Neuronal stem cell (in vitro differentiated cells): ENCODE results near the gene TIMP3.
A peak's percentile ranks its signal among the peaks of the same experiment; 100 is the strongest.

Source experiments
- DNase-seq: peaks from one replicate; pipeline ENCODE4 v3.0.0-alpha.2; 2013; ENCODE audit warnings: low spot score
- H2AFZ ChIP-seq: one replicate; pipeline ENCODE4 v1.6.1; 2013; ENCODE audit warnings: mild to moderate bottlenecking, low read length, inconsistent platforms
- H2AK5ac ChIP-seq: 2 replicates; pipeline ENCODE4 v1.6.1; 2013; ENCODE audit warnings: low read depth, mild to moderate bottlenecking, inconsistent platforms, low read length, moderate library complexity, mixed read lengths
- H2BK120ac ChIP-seq: 2 replicates; pipeline ENCODE4 v1.6.1; 2013; ENCODE audit warnings: low read depth, mild to moderate bottlenecking, inconsistent platforms, low read length, moderate library complexity, mixed read lengths
- H2BK12ac ChIP-seq: one replicate; pipeline ENCODE4 v1.6.1; 2013; ENCODE audit warnings: low read length, inconsistent platforms
- H2BK15ac ChIP-seq: 2 replicates; pipeline ENCODE4 v1.6.1; 2013; ENCODE audit warnings: mild to moderate bottlenecking, low read length, inconsistent platforms, mixed read lengths
- H2BK5ac ChIP-seq: one replicate; pipeline ENCODE4 v1.6.1; 2013; ENCODE audit warnings: inconsistent platforms, mild to moderate bottlenecking, low read length, moderate library complexity
- H3K14ac ChIP-seq: one replicate; pipeline ENCODE4 v1.6.1; 2013; ENCODE audit warnings: low read length, inconsistent platforms
- H3K18ac ChIP-seq: 2 replicates; pipeline ENCODE4 v1.6.1; 2013; ENCODE audit warnings: low read length, inconsistent platforms
- H3K23ac ChIP-seq: 2 replicates; pipeline ENCODE4 v1.6.1; 2013; ENCODE audit warnings: low read depth, mild to moderate bottlenecking, mixed read lengths, low read length, inconsistent platforms; ENCODE audit not compliant: poor library complexity
- H3K27ac ChIP-seq: replicated peaks from 3 replicates; pipeline ENCODE4 v1.5.1; 2013; ENCODE audit warnings: low read length, inconsistent platforms
- H3K27me3 ChIP-seq, 3 experiments: 2 replicates each; pipeline ENCODE4 v1.6.1; 2013; ENCODE audit warnings: low read length in 3 of 3, mild to moderate bottlenecking in 2 of 3, inconsistent platforms in 1 of 3, low read depth in 1 of 3, mixed read lengths in 1 of 3, moderate library complexity in 1 of 3; ENCODE audit not compliant: control insufficient read depth in 3 of 3, insufficient read depth in 3 of 3
- H3K36me3 ChIP-seq, 2 donors: replicated peaks in 1 of 2; 2 replicates each; pipeline ENCODE4 v1.6.1; 2013; ENCODE audit warnings: low read length in 2 of 2; ENCODE audit not compliant: control insufficient read depth in 2 of 2, insufficient read depth in 2 of 2
- H3K4ac ChIP-seq: 2 replicates; pipeline ENCODE4 v1.6.1; 2013; ENCODE audit warnings: inconsistent platforms, mild to moderate bottlenecking, low read length, moderate library complexity
- H3K4me1 ChIP-seq, 2 donors: 1 replicate in 1 of 2; 2 replicates in 1 of 2; pipeline ENCODE4 v1.6.1; 2013; ENCODE audit warnings: low read length in 2 of 2, low read depth in 1 of 2; ENCODE audit not compliant: control insufficient read depth in 2 of 2, insufficient read depth in 1 of 2
- H3K4me2 ChIP-seq: one replicate; pipeline ENCODE4 v1.6.1; 2013; ENCODE audit warnings: mild to moderate bottlenecking, low read length, inconsistent platforms; ENCODE audit not compliant: insufficient read depth, poor library complexity, severe bottlenecking
- H3K4me3 ChIP-seq, 2 donors: 2 replicates each; pipeline ENCODE4 v1.5.1; 2013; ENCODE audit warnings: low read length in 2 of 2, mild to moderate bottlenecking in 2 of 2, inconsistent platforms in 1 of 2, moderate library complexity in 1 of 2
- H3K79me1 ChIP-seq: one replicate; pipeline ENCODE4 v1.6.1; 2013; ENCODE audit warnings: low read depth, mild to moderate bottlenecking, inconsistent platforms, low read length, moderate library complexity
- H3K9ac ChIP-seq: one replicate; pipeline ENCODE4 v1.6.1; 2013; ENCODE audit warnings: mild to moderate bottlenecking, low read depth, low read length, inconsistent platforms; ENCODE audit not compliant: poor library complexity
- H3K9me3 ChIP-seq, 2 donors: replicated peaks in 1 of 2; 2 replicates each; pipeline versions ENCODE3 to v1.6.1; 2013; ENCODE audit warnings: low read length in 2 of 2, mild to moderate bottlenecking in 2 of 2, inconsistent platforms in 1 of 2, low read depth in 1 of 2, mixed read lengths in 1 of 2, moderate library complexity in 1 of 2; ENCODE audit not compliant: control insufficient read depth in 2 of 2, insufficient read depth in 1 of 2
- H4K8ac ChIP-seq: one replicate; pipeline ENCODE4 v1.6.1; 2013; ENCODE audit warnings: low read depth, mild to moderate bottlenecking, inconsistent platforms, low read length, moderate library complexity
- H4K91ac ChIP-seq: one replicate; pipeline ENCODE4 v1.6.1; 2013; ENCODE audit warnings: low read length, low read depth, mild to moderate bottlenecking, inconsistent platforms; ENCODE audit not compliant: poor library complexity
- WGBS, 2 donors: extraction: QIAGEN DNeasy Blood & Tissue Kit; methylation state at CpG; one replicate each; pipeline ENCODE4 v1.1.7; 2013; ENCODE audit warnings: missing lambda C conversion rate in 2 of 2, mixed read lengths in 1 of 2; ENCODE audit not compliant: insufficient read length in 2 of 2, insufficient replicate concordance in 1 of 2; ENCODE audit errors: extremely low coverage in 2 of 2; 5-methylcytosine and 5-hydroxymethylcytosine counted together

Gene TIMP3

DNA sequence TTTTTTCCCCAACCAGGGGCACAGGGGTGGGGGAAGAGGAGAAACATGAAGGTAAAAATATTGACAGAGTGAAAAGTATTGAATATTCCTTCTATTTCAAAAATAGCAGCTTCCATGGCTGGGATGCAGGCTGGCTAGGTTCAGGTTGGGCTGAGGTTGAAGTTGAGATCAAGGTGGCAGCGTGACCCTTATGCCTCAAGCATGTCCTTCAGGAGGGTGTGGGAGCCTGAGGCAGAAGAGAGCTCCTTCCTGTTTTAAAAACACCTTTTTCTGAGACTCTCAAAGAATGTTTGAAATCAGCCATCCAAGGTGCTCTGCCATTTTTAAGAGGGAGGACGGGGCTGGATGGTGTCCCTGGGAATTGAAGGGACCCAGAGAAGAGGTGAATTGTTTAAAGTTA is 29.5 kb downstream of the TIMP3 start:
- Histone ChIP-seq H2AFZ (peak overlapping the region; percentile 62), H3K27me3 (no peaks in the 10 kb centered on the region), H2AK5ac (no peak overlapping the region), H4K91ac (no peak overlapping the region), H4K8ac (no peak overlapping the region), H2BK5ac (no peak overlapping the region), H3K79me1 (no peaks in the 10 kb centered on the region), H3K4me1 (peaks cover 15 to 32% of the 10 kb centered on the region in 2 donors), H3K4me2 (no peak overlapping the region), H3K18ac (no peak overlapping the region), H3K4me3 (no peak overlapping the region), H3K9ac (no peak overlapping the region), H3K36me3 (no peaks in the 10 kb centered on the region), H2BK12ac (no peak overlapping the region), H3K14ac (no peak overlapping the region), H2BK15ac (no peak overlapping the region), H3K23ac (no peak overlapping the region), H3K9me3 (no peaks in the 10 kb centered on the region), H3K27ac (no peak overlapping the region), H2BK120ac (no peak overlapping the region), H3K4ac (no peak overlapping the region)
- no peak for DNase-seq
- no CpG with 5 or more reads among the region's 2 CpGs for WGBS, 2 donors

DNA sequence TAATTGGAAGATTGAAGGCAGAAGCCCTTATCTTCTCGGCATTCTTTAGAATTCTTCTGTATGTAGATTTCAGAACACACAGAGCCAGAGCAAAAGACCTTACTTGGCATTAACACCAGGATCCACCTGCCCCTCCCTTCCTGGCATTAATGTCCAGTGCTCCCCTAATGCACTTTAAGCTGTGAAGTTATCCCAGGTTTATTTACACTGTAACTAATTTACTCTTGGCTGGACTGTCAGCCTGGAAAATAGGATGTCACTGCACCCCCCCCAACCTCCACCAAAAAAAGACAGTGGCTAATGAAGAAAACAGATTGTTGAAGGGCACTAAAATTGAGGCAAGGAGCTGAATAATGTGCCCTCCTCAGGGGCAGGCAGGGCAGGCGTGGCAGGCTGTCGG is 30.1 kb downstream of the TIMP3 start:
- H3K4ac ChIP-seq: no peak overlapping the region
- no peak overlapping the region for H2AFZ ChIP-seq
- H4K8ac ChIP-seq: no peak overlapping the region
- DNase-seq: no peak
- H3K4me3 ChIP-seq: no peak overlapping the region
- no peaks in the 10 kb centered on the region for H3K27me3 ChIP-seq
- no peak overlapping the region for H2BK120ac ChIP-seq
- H3K27ac ChIP-seq: no peak overlapping the region
- H3K14ac ChIP-seq: no peak overlapping the region
- H3K36me3 ChIP-seq: no peaks in the 10 kb centered on the region
- no peak overlapping the region for H2BK15ac ChIP-seq
- H3K4me1 ChIP-seq: peaks cover 15 to 32% of the 10 kb centered on the region in 2 donors
- H2AK5ac ChIP-seq: peak overlapping the region; percentile 13
- no peaks in the 10 kb centered on the region for H3K79me1 ChIP-seq
- no peak overlapping the region for H3K9ac ChIP-seq
- no peak overlapping the region for H3K18ac ChIP-seq
- H2BK5ac ChIP-seq: no peak overlapping the region
- H3K4me2 ChIP-seq: no peak overlapping the region
- H3K23ac ChIP-seq: no peak overlapping the region
- H4K91ac ChIP-seq: no peak overlapping the region
- no peak overlapping the region for H2BK12ac ChIP-seq
- WGBS, 2 donors: no CpG with 5 or more reads among the region's 3 CpGs
- H3K9me3 ChIP-seq: no peaks in the 10 kb centered on the region

DNA sequence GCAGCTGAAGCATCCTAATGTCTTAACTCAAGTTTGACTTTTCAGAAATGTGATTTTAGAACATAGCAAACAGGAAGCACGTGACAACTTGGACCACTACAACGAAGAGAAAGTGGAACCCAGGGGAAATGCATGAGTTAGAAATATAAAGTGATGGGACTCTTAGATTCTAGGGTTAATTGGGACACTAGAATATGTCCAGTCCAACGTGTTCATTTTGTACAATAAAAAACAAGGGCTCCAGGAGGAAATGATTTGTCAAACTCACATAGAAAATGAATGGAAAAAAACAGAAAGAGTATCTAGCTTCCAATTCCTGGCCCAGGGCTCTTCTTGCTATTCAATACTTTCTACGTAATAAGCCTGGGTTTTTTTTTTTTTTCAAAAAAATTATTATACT is 30.7 kb downstream of the TIMP3 start:
- no peak overlapping the region for H2AFZ ChIP-seq
- H3K4me2 ChIP-seq: no peak overlapping the region
- no peak overlapping the region for H3K9ac ChIP-seq
- H3K9me3 ChIP-seq: no peaks in the 10 kb centered on the region
- H2BK12ac ChIP-seq: no peak overlapping the region
- no peaks in the 10 kb centered on the region for H3K36me3 ChIP-seq
- no peak overlapping the region for H2BK5ac ChIP-seq
- no peak overlapping the region for H3K4me3 ChIP-seq
- H3K4ac ChIP-seq: no peak overlapping the region
- H2BK120ac ChIP-seq: no peak overlapping the region
- no peak overlapping the region for H3K18ac ChIP-seq
- DNase-seq: no peak
- H3K23ac ChIP-seq: no peak overlapping the region
- peaks cover 15 to 29% of the 10 kb centered on the region in 2 donors for H3K4me1 ChIP-seq
- H3K27ac ChIP-seq: no peak overlapping the region
- no peak overlapping the region for H4K8ac ChIP-seq
- no peaks in the 10 kb centered on the region for H3K27me3 ChIP-seq
- WGBS, 2 donors: no CpG with 5 or more reads among the region's 4 CpGs
- H3K14ac ChIP-seq: no peak overlapping the region
- no peak overlapping the region for H4K91ac ChIP-seq
- H2BK15ac ChIP-seq: no peak overlapping the region
- no peaks in the 10 kb centered on the region for H3K79me1 ChIP-seq
- no peak overlapping the region for H2AK5ac ChIP-seq

GRCh38 chr22:32836280-32837123 is 35.0 kb downstream of the TIMP3 start:
- Histone ChIP-seq H4K91ac (no peak overlapping the region), H2AK5ac (no peak overlapping the region), H2BK120ac (no peak overlapping the region), H3K79me1 (no peaks in the 10 kb centered on the region), H3K36me3 (no peaks in the 10 kb centered on the region), H2BK5ac (no peak overlapping the region), H2AFZ (no peak overlapping the region), H4K8ac (no peak overlapping the region), H3K14ac (no peak overlapping the region), H3K23ac (no peak overlapping the region), H3K27me3 (no peaks in the 10 kb centered on the region), H2BK15ac (no peak overlapping the region), H3K18ac (no peak overlapping the region), H3K4ac (no peak overlapping the region), H3K9ac (no peak overlapping the region), H2BK12ac (peak overlapping the region; percentile 12), H3K4me2 (no peak overlapping the region), H3K9me3 (no peaks in the 10 kb centered on the region), H3K4me1 (peaks cover 0 to 17% of the 10 kb centered on the region in 2 donors), H3K4me3 (no peak overlapping the region), H3K27ac (no peak overlapping the region)
- WGBS, 2 donors: no CpG with 5 or more reads among the region's 7 CpGs
- no peak for DNase-seq
